ENCODE data around the gene MACIR.

DNA sequence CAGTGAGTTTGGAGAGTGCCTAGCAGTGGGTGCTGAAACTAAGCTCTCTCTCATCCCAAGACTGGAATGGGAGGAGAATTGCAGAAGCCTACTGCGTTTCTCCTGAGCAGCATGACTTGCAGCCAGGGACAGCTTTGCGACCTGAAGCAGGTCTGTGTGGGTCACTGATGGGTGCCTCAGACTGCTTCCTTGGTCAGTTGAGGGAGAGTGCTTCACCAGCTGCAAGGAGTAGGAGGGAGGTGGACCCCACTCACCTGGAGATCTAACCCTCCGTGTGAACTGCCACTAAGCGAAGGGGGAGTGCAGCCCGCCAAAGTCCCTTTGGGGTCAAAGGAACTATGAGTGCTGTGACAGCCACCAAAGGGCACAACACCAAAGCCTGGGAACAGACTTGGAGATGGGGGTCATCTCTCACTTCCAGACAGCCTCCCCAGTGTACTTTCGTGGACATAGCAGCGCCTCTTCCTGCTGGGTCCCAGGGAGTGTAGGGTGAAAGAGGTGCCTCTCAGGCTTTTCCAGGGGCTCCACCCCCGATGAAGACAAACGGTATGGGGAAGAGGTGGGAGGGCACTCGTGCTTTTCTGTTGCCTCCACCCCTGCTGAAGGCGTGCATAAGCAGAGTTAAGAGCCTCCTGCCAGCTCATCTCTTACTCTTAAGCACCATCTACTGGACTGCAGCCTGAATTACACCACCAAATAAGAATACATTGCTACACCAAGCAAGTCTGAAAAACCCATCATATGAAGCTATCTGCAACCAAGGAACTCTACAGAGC, 34.3 kb upstream of the MACIR start:
- TF ChIP-seq, protein P1, sequence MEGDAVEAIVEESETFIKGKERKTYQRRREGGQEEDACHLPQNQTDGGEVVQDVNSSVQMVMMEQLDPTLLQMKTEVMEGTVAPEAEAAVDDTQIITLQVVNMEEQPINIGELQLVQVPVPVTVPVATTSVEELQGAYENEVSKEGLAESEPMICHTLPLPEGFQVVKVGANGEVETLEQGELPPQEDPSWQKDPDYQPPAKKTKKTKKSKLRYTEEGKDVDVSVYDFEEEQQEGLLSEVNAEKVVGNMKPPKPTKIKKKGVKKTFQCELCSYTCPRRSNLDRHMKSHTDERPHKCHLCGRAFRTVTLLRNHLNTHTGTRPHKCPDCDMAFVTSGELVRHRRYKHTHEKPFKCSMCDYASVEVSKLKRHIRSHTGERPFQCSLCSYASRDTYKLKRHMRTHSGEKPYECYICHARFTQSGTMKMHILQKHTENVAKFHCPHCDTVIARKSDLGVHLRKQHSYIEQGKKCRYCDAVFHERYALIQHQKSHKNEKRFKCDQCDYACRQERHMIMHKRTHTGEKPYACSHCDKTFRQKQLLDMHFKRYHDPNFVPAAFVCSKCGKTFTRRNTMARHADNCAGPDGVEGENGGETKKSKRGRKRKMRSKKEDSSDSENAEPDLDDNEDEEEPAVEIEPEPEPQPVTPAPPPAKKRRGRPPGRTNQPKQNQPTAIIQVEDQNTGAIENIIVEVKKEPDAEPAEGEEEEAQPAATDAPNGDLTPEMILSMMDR (IDR thresholded peaks at IDR 0.05), result peak in 2 of 3 donors; percentile 41 to 51
- TF ChIP-seq POLR2A (IDR thresholded peaks at IDR 0.05) (no peak), POLR2AphosphoS5 (IDR thresholded peaks at IDR 0.05) (no peak)

All from breast epithelium (tissue), 3 donors.